GM23338 (cell line): ENCODE measurements around the gene ADGRL3. TPM values are rescaled to one million over a fixed set of nuclear protein-coding genes. Genes with fewer than 3 reads are reported as not detected.
A peak's percentile ranks its signal among the peaks of the same experiment; 100 is the strongest.

Experiments used
- ATAC-seq: fragments of 200-7000 bp; cut with Tn5 transposase; 3 replicates; pipeline ENCODE4 v1.9.1; 2020
- DNase-seq: peaks from one replicate; pipeline ENCODE4 v3.0.0-alpha.2; 2015; ENCODE audit warnings: low spot score
- H2AFZ ChIP-seq: fragments of 200-600 bp; sonication (generic); 2 replicates; pipeline ENCODE4 v1.8.0; 2016; ENCODE audit warnings: antibody characterized with exemption, mild to moderate bottlenecking, moderate library complexity
- H3F3A ChIP-seq: fragments of 200-600 bp; sonication (generic); replicated peaks from 2 replicates; pipeline ENCODE4 v1.8.0; 2017; ENCODE audit warnings: antibody characterized with exemption, mixed run types, low read depth
- H3K27ac ChIP-seq: fragments of 200-600 bp; sonication (generic); 2 replicates; pipeline ENCODE4 v1.6.1; 2016; ENCODE audit warnings: low read depth
- H3K27me3 ChIP-seq: fragments of 200-600 bp; sonication (generic); 2 replicates; pipeline ENCODE4 v1.8.0; 2016; ENCODE audit warnings: mild to moderate bottlenecking, mixed run types, moderate library complexity; ENCODE audit not compliant: insufficient read depth
- H3K36me3 ChIP-seq: fragments of 200-600 bp; sonication (generic); 2 replicates; pipeline ENCODE4 v1.8.0; 2016; ENCODE audit warnings: mild to moderate bottlenecking; ENCODE audit not compliant: insufficient read depth
- H3K4me1 ChIP-seq: fragments of 200-600 bp; sonication (generic); 2 replicates; pipeline ENCODE4 v1.8.0; 2016; ENCODE audit warnings: mild to moderate bottlenecking, moderate library complexity; ENCODE audit not compliant: insufficient read depth
- H3K4me2 ChIP-seq: fragments of 200-600 bp; sonication (generic); 2 replicates; pipeline ENCODE4 v1.7.1; 2017; ENCODE audit warnings: mixed run types
- H3K4me3 ChIP-seq: fragments of 200-600 bp; sonication (generic); 2 replicates; pipeline ENCODE4 v1.6.1; 2016; ENCODE audit warnings: mixed run types
- H3K79me2 ChIP-seq: fragments of 200-600 bp; sonication (generic); replicated peaks from 2 replicates; pipeline ENCODE4 v1.8.0; 2017; ENCODE audit warnings: mild to moderate bottlenecking; ENCODE audit not compliant: insufficient read depth
- H3K9me2 ChIP-seq: fragments of 200-600 bp; sonication (generic); 2 replicates; pipeline ENCODE4 v1.8.0; 2017; ENCODE audit not compliant: insufficient read depth
- H4K20me1 ChIP-seq: fragments of 200-600 bp; sonication (generic); replicated peaks from 2 replicates; pipeline ENCODE4 v1.8.0; 2017; ENCODE audit warnings: mild to moderate bottlenecking; ENCODE audit not compliant: insufficient read depth
- H3K27ac Mint-ChIP-seq: 2 replicates; pipeline ENCODE4 v1.8.0; 2020; ENCODE audit warnings: inconsistent platforms, mild to moderate bottlenecking, moderate library complexity, mixed read lengths
- H3K27me3 Mint-ChIP-seq: 3 replicates; pipeline ENCODE4 v1.8.0; 2022; ENCODE audit warnings: low read depth, mild to moderate bottlenecking, moderate library complexity, mixed read lengths, inconsistent platforms; ENCODE audit not compliant: insufficient read depth, poor library complexity
- H3K36me3 Mint-ChIP-seq: 3 replicates; pipeline ENCODE4 v1.8.0; 2021; ENCODE audit warnings: low read depth, mild to moderate bottlenecking, inconsistent platforms, moderate library complexity, mixed read lengths
- H3K4me1 Mint-ChIP-seq: 3 replicates; pipeline ENCODE4 v1.8.0; 2020; ENCODE audit warnings: mild to moderate bottlenecking, inconsistent platforms, mixed read lengths
- H3K4me3 Mint-ChIP-seq: 3 replicates; pipeline ENCODE4 v1.8.0; 2021; ENCODE audit warnings: moderate library complexity, mild to moderate bottlenecking, inconsistent platforms, mixed read lengths
- H3K9me3 Mint-ChIP-seq: 3 replicates; pipeline ENCODE4 v1.8.0; 2020; ENCODE audit warnings: moderate library complexity, mild to moderate bottlenecking, inconsistent platforms, mixed read lengths
- CTCF ChIP-seq, 2 experiments: fragments of 200-600 bp in 1 of 2; sonication (generic) in 1 of 2; conservative IDR thresholded peaks; 2 replicates each; pipeline versions ENCODE4 v1.5.1 to v1.6.1; 2016 to 2017; ENCODE audit warnings: antibody characterized with exemption in 2 of 2, low read depth in 2 of 2, mild to moderate bottlenecking in 2 of 2, moderate library complexity in 1 of 2
- ETS1 ChIP-seq: IDR thresholded peaks from 2 replicates; pipeline ENCODE4 v1.6.1; 2016; ENCODE audit warnings: antibody characterized with exemption
- EZH2phosphoT487 ChIP-seq: fragments of 200-600 bp; sonication (generic); IDR thresholded peaks from one replicate; pipeline ENCODE4 v1.8.1; 2018; ENCODE audit warnings: antibody characterized with exemption; ENCODE audit not compliant: unreplicated experiment
- JUNB ChIP-seq: IDR thresholded peaks from one replicate; pipeline ENCODE4 v1.6.1; 2016; ENCODE audit warnings: antibody characterized with exemption; ENCODE audit not compliant: unreplicated experiment
- NANOG ChIP-seq: IDR thresholded peaks from 2 replicates; pipeline ENCODE4 v1.6.1; 2016; ENCODE audit warnings: antibody characterized with exemption, borderline replicate concordance
- POLR2AphosphoS5 ChIP-seq: IDR thresholded peaks from 2 replicates; pipeline ENCODE4 v1.6.1; 2016; ENCODE audit warnings: antibody characterized with exemption, low read depth
- STAT1 ChIP-seq: IDR thresholded peaks from one replicate; pipeline ENCODE4 v1.6.1; 2016; ENCODE audit warnings: antibody characterized with exemption; ENCODE audit not compliant: unreplicated experiment
- ZNF114 ChIP-seq: fragments of 250-450 bp; sonication (Bioruptor Pico); IDR thresholded peaks from 2 replicates; pipeline ENCODE4 v1.5.0; 2020; ENCODE audit warnings: mild to moderate bottlenecking, moderate library complexity
- ZNF331 ChIP-seq: fragments of 250-450 bp; sonication (Bioruptor Pico); IDR thresholded peaks from 2 replicates; pipeline ENCODE4 v1.5.0; 2020; ENCODE audit warnings: low read depth, mild to moderate bottlenecking, moderate library complexity
- ZNF462 ChIP-seq: fragments of 250-450 bp; sonication (Bioruptor Pico); IDR thresholded peaks from 2 replicates; pipeline ENCODE4 v1.5.0; 2020; ENCODE audit warnings: mild to moderate bottlenecking, moderate library complexity
- polyA plus RNA-seq: library from polyadenylated mRNA; unstranded; fragments of >200 nt; fragmentation: Nextera tagmentation; extraction: Ambion mirVana; gene quantifications from 2 replicates; pipeline ENCODE4 v1.2.1, GENCODE V29; 2016
- total RNA-seq: library from RNA; depleted of rRNA; stranded (reverse); fragments of >200 nt; shearing (Covaris generic); gene quantifications from 2 replicates; pipeline ENCODE4 v1.2.3, GENCODE V29; 2014

The ADGRL3 gene
- total and polyA plus RNA-seq, 2 experiments from 2014 or later = 9.7 to 16.5 TPM

GRCh38 chr4:61739887-61740286 is 539.8 kb downstream of the ADGRL3 start:
- H3K4me2 ChIP-seq = no peak overlapping the region
- no peak overlapping the region for H3K4me3 ChIP-seq
- 0 out of 2 replicates have a peak, but pooled peaks cover 10% of the 10 kb centered on the region for H4K20me1 ChIP-seq
- no peaks in the 10 kb centered on the region for H3K27me3 ChIP-seq
- Mint-ChIP-seq H3K36me3 (peaks cover 85% of the 10 kb centered on the region), H3K9me3 (peaks cover 35% of the 10 kb centered on the region), H3K4me3 (no peak overlapping the region), H3K4me1 (peaks cover 19% of the 10 kb centered on the region), H3K27ac (no peak overlapping the region), H3K27me3 (peaks cover 18% of the 10 kb centered on the region)
- 0 out of 2 replicates have a peak overlapping the region, but pooled peaks have one; percentile 28 for H3K27ac ChIP-seq
- no peak overlapping the region for H2AFZ ChIP-seq
- H3K9me2 ChIP-seq = no peaks in the 10 kb centered on the region
- H3K79me2 ChIP-seq = peaks cover 18% of the 10 kb centered on the region
- peaks cover 45% of the 10 kb centered on the region for H3K36me3 ChIP-seq
- ATAC-seq (no peak), DNase-seq (no peak)
- H3F3A ChIP-seq = peaks cover 10% of the 10 kb centered on the region; the same call in 1 of the 2 replicates
- H3K4me1 ChIP-seq = peaks cover 21% of the 10 kb centered on the region
- TF ChIP-seq JUNB (no peak), POLR2AphosphoS5 (no peak), STAT1 (no peak), ZNF114 (no peak), CTCF (conservative IDR thresholded peaks at IDR 0.05; ENCODE audit: low read depth in 2 of 2) (no peak), ZNF462 (CRISPR knock-in tag) (no peak), EZH2phosphoT487 (no peak), ETS1 (no peak), NANOG (no peak), ZNF331 (no peak)
